HEK293 (cell line): ENCODE measurements around the gene HDDC3.

Experiments used
- SP7 ChIP-seq: fragments of 450-650 bp; formaldehyde crosslinking; IDR thresholded peaks from 2 replicates; pipeline ENCODE4 v1.5.1; 2016; ENCODE audit warnings: missing biosample characterization, missing genetic modification characterization
- ZBTB8A ChIP-seq: fragments of 450-650 bp; formaldehyde crosslinking; IDR thresholded peaks from 2 replicates; pipeline ENCODE4 v1.5.1; 2016; ENCODE audit warnings: missing biosample characterization, missing genetic modification characterization
- ZNF114 ChIP-seq: fragments of 450-650 bp; formaldehyde crosslinking; IDR thresholded peaks from 2 replicates; pipeline ENCODE4 v1.5.0; 2017; ENCODE audit warnings: missing biosample characterization, missing genetic modification characterization
- ZNF223 ChIP-seq: fragments of 450-650 bp; formaldehyde crosslinking; IDR thresholded peaks from 2 replicates; pipeline ENCODE4 v1.5.1; 2016; ENCODE audit warnings: missing biosample characterization, missing genetic modification characterization
- ZNF274 ChIP-seq, 2 experiments: fragments of 200-500 bp in 1 of 2; fragments of 450-650 bp in 1 of 2; sonication (Bioruptor generic) in 1 of 2; formaldehyde crosslinking in 1 of 2; IDR thresholded peaks; 2 replicates each; pipeline versions ENCODE4 v1.5.1 to v1.6.1; 2014 to 2016; ENCODE audit warnings: borderline replicate concordance in 1 of 2, inconsistent platforms in 1 of 2, low read length in 1 of 2, missing biosample characterization in 1 of 2, missing genetic modification characterization in 1 of 2
- ZNF768 ChIP-seq: fragments of 450-650 bp; formaldehyde crosslinking; IDR thresholded peaks from 2 replicates; pipeline ENCODE4 v1.5.1; 2018; ENCODE audit warnings: missing biosample characterization, mild to moderate bottlenecking, missing genetic modification characterization
- TF ChIP-seq, protein P1 (sequence below): fragments of 450-650 bp; formaldehyde crosslinking; optimal IDR thresholded peaks from 2 replicates; pipeline ENCODE3; 2016; ENCODE audit warnings: missing biosample characterization, mild to moderate bottlenecking, missing genetic modification characterization
- TF ChIP-seq, protein P2 (sequence below): fragments of 450-650 bp; formaldehyde crosslinking; IDR thresholded peaks from 2 replicates; pipeline ENCODE4 v1.5.1; 2017; ENCODE audit warnings: missing biosample characterization, missing genetic modification characterization
- TF ChIP-seq, protein P3 (sequence below): fragments of 450-650 bp; formaldehyde crosslinking; IDR thresholded peaks from 2 replicates; pipeline ENCODE4 v1.5.1; 2016; ENCODE audit warnings: missing biosample characterization, missing genetic modification characterization
- TF ChIP-seq, protein P4 (sequence below): fragments of 450-650 bp; formaldehyde crosslinking; IDR thresholded peaks from 2 replicates; pipeline ENCODE4 v1.5.1; 2016; ENCODE audit warnings: missing biosample characterization, missing genetic modification characterization
- TF ChIP-seq, protein P5 (sequence below): fragments of 450-650 bp; formaldehyde crosslinking; IDR thresholded peaks from 2 replicates; pipeline ENCODE4 v1.5.1; 2016; ENCODE audit warnings: missing biosample characterization, missing genetic modification characterization
- TF ChIP-seq, protein P6 (sequence below): fragments of 450-650 bp; formaldehyde crosslinking; IDR thresholded peaks from 2 replicates; pipeline ENCODE4 v1.5.1; 2016; ENCODE audit warnings: missing biosample characterization, missing genetic modification characterization
- TF ChIP-seq, protein P7 (sequence below): fragments of 450-650 bp; formaldehyde crosslinking; IDR thresholded peaks from 2 replicates; pipeline ENCODE4 v1.5.1; 2016; ENCODE audit warnings: missing biosample characterization, missing genetic modification characterization, borderline replicate concordance
- TF ChIP-seq, protein P8 (sequence below): fragments of 450-650 bp; formaldehyde crosslinking; IDR thresholded peaks from 2 replicates; pipeline ENCODE4 v1.5.1; 2016; ENCODE audit warnings: missing biosample characterization, missing genetic modification characterization

DNA sequence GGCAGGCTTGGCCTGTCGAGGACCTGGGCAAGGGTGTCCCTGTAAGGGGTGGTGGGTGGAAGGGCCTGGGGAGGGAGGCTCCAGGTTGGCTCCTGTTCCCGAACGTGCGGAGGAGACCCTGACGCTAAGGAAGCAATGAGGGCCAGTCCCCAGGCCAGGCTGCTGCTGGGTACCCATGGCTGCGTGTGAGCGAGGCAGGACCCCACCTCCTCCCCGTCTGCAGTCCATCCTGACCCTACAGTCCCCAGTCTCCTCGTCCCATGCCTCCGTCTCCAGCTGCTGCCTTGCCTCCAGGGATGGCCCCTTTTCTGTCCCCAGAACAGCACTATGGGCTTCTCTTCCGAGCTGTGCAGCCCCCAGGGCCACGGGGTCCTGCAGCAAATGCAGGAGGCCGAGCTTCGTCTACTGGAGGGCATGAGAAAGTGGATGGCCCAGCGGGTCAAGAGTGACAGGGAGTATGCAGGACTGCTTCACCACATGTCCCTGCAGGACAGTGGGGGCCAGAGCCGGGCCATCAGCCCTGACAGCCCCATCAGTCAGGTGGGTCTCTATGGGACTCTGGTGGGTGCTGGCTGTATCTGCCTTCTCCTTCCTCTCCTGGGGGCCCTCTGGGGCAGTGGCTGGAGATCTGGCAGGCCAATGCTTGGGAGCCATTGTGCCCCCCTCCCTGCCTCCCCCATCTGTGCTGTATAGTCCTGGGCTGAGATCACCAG, 47.5 kb downstream of the HDDC3 start:
- TF ChIP-seq, protein P1, sequence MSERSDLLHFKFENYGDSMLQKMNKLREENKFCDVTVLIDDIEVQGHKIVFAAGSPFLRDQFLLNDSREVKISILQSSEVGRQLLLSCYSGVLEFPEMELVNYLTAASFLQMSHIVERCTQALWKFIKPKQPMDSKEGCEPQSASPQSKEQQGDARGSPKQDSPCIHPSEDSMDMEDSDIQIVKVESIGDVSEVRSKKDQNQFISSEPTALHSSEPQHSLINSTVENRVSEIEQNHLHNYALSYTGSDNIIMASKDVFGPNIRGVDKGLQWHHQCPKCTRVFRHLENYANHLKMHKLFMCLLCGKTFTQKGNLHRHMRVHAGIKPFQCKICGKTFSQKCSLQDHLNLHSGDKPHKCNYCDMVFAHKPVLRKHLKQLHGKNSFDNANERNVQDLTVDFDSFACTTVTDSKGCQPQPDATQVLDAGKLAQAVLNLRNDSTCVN (tag by site-specific recombination): no peak
- TF ChIP-seq ZNF114 (tag by site-specific recombination) (no peak), SP7 (tag by site-specific recombination) (no peak), ZNF274 (IDR thresholded peaks at IDR 0.05; ENCODE audit: low read length) (no peak), ZNF274 (tag by site-specific recombination; IDR thresholded peaks at IDR 0.05; ENCODE audit: borderline replicate concordance) (no peak), ZNF223 (tag by site-specific recombination) (no peak), ZBTB8A (tag by site-specific recombination) (no peak), ZNF768 (tag by site-specific recombination) (no peak)
- TF ChIP-seq, protein P2, sequence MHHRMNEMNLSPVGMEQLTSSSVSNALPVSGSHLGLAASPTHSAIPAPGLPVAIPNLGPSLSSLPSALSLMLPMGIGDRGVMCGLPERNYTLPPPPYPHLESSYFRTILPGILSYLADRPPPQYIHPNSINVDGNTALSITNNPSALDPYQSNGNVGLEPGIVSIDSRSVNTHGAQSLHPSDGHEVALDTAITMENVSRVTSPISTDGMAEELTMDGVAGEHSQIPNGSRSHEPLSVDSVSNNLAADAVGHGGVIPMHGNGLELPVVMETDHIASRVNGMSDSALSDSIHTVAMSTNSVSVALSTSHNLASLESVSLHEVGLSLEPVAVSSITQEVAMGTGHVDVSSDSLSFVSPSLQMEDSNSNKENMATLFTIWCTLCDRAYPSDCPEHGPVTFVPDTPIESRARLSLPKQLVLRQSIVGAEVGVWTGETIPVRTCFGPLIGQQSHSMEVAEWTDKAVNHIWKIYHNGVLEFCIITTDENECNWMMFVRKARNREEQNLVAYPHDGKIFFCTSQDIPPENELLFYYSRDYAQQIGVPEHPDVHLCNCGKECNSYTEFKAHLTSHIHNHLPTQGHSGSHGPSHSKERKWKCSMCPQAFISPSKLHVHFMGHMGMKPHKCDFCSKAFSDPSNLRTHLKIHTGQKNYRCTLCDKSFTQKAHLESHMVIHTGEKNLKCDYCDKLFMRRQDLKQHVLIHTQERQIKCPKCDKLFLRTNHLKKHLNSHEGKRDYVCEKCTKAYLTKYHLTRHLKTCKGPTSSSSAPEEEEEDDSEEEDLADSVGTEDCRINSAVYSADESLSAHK: no peak
- TF ChIP-seq, protein P3, sequence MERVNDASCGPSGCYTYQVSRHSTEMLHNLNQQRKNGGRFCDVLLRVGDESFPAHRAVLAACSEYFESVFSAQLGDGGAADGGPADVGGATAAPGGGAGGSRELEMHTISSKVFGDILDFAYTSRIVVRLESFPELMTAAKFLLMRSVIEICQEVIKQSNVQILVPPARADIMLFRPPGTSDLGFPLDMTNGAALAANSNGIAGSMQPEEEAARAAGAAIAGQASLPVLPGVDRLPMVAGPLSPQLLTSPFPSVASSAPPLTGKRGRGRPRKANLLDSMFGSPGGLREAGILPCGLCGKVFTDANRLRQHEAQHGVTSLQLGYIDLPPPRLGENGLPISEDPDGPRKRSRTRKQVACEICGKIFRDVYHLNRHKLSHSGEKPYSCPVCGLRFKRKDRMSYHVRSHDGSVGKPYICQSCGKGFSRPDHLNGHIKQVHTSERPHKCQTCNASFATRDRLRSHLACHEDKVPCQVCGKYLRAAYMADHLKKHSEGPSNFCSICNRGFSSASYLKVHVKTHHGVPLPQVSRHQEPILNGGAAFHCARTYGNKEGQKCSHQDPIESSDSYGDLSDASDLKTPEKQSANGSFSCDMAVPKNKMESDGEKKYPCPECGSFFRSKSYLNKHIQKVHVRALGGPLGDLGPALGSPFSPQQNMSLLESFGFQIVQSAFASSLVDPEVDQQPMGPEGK (tag by site-specific recombination): 0 out of 2 replicates have a peak, but pooled peaks have one; percentile 10
- TF ChIP-seq, protein P4, sequence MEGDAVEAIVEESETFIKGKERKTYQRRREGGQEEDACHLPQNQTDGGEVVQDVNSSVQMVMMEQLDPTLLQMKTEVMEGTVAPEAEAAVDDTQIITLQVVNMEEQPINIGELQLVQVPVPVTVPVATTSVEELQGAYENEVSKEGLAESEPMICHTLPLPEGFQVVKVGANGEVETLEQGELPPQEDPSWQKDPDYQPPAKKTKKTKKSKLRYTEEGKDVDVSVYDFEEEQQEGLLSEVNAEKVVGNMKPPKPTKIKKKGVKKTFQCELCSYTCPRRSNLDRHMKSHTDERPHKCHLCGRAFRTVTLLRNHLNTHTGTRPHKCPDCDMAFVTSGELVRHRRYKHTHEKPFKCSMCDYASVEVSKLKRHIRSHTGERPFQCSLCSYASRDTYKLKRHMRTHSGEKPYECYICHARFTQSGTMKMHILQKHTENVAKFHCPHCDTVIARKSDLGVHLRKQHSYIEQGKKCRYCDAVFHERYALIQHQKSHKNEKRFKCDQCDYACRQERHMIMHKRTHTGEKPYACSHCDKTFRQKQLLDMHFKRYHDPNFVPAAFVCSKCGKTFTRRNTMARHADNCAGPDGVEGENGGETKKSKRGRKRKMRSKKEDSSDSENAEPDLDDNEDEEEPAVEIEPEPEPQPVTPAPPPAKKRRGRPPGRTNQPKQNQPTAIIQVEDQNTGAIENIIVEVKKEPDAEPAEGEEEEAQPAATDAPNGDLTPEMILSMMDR (tag by site-specific recombination): no peak
- TF ChIP-seq, protein P5, sequence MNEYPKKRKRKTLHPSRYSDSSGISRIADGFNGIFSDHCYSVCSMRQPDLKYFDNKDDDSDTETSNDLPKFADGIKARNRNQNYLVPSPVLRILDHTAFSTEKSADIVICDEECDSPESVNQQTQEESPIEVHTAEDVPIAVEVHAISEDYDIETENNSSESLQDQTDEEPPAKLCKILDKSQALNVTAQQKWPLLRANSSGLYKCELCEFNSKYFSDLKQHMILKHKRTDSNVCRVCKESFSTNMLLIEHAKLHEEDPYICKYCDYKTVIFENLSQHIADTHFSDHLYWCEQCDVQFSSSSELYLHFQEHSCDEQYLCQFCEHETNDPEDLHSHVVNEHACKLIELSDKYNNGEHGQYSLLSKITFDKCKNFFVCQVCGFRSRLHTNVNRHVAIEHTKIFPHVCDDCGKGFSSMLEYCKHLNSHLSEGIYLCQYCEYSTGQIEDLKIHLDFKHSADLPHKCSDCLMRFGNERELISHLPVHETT (tag by site-specific recombination): no peak
- TF ChIP-seq, protein P6, sequence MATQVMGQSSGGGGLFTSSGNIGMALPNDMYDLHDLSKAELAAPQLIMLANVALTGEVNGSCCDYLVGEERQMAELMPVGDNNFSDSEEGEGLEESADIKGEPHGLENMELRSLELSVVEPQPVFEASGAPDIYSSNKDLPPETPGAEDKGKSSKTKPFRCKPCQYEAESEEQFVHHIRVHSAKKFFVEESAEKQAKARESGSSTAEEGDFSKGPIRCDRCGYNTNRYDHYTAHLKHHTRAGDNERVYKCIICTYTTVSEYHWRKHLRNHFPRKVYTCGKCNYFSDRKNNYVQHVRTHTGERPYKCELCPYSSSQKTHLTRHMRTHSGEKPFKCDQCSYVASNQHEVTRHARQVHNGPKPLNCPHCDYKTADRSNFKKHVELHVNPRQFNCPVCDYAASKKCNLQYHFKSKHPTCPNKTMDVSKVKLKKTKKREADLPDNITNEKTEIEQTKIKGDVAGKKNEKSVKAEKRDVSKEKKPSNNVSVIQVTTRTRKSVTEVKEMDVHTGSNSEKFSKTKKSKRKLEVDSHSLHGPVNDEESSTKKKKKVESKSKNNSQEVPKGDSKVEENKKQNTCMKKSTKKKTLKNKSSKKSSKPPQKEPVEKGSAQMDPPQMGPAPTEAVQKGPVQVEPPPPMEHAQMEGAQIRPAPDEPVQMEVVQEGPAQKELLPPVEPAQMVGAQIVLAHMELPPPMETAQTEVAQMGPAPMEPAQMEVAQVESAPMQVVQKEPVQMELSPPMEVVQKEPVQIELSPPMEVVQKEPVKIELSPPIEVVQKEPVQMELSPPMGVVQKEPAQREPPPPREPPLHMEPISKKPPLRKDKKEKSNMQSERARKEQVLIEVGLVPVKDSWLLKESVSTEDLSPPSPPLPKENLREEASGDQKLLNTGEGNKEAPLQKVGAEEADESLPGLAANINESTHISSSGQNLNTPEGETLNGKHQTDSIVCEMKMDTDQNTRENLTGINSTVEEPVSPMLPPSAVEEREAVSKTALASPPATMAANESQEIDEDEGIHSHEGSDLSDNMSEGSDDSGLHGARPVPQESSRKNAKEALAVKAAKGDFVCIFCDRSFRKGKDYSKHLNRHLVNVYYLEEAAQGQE (tag by site-specific recombination): no peak
- TF ChIP-seq, protein P7, sequence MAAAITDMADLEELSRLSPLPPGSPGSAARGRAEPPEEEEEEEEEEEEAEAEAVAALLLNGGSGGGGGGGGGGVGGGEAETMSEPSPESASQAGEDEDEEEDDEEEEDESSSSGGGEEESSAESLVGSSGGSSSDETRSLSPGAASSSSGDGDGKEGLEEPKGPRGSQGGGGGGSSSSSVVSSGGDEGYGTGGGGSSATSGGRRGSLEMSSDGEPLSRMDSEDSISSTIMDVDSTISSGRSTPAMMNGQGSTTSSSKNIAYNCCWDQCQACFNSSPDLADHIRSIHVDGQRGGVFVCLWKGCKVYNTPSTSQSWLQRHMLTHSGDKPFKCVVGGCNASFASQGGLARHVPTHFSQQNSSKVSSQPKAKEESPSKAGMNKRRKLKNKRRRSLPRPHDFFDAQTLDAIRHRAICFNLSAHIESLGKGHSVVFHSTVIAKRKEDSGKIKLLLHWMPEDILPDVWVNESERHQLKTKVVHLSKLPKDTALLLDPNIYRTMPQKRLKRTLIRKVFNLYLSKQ (tag by site-specific recombination): no peak
- TF ChIP-seq, protein P8, sequence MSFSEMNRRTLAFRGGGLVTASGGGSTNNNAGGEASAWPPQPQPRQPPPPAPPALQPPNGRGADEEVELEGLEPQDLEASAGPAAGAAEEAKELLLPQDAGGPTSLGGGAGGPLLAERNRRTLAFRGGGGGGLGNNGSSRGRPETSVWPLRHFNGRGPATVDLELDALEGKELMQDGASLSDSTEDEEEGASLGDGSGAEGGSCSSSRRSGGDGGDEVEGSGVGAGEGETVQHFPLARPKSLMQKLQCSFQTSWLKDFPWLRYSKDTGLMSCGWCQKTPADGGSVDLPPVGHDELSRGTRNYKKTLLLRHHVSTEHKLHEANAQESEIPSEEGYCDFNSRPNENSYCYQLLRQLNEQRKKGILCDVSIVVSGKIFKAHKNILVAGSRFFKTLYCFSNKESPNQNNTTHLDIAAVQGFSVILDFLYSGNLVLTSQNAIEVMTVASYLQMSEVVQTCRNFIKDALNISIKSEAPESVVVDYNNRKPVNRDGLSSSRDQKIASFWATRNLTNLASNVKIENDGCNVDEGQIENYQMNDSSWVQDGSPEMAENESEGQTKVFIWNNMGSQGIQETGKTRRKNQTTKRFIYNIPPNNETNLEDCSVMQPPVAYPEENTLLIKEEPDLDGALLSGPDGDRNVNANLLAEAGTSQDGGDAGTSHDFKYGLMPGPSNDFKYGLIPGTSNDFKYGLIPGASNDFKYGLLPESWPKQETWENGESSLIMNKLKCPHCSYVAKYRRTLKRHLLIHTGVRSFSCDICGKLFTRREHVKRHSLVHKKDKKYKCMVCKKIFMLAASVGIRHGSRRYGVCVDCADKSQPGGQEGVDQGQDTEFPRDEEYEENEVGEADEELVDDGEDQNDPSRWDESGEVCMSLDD (tag by site-specific recombination): no peak
